IPS-20b (cell line): ENCODE results near the gene ARID1B.

ENCODE experiments used
- H3K27ac ChIP-seq: one replicate; pipeline ENCODE4 v1.5.1; 2013; ENCODE audit warnings: low read length
- H3K27me3 ChIP-seq: 2 replicates; pipeline ENCODE4 v1.6.1; 2013; ENCODE audit warnings: mild to moderate bottlenecking, low read length, inconsistent platforms; ENCODE audit not compliant: insufficient read depth
- H3K36me3 ChIP-seq: 2 replicates; pipeline ENCODE4 v1.6.1; 2013; ENCODE audit warnings: low read depth, mild to moderate bottlenecking, inconsistent platforms, low read length, moderate library complexity; ENCODE audit not compliant: insufficient read depth
- H3K4me1 ChIP-seq: 2 replicates; pipeline ENCODE4 v1.6.1; 2013; ENCODE audit warnings: mild to moderate bottlenecking, control low read depth, inconsistent platforms, low read length, moderate library complexity; ENCODE audit not compliant: insufficient read depth
- H3K4me3 ChIP-seq: 2 replicates; pipeline ENCODE4 v1.5.1; 2013; ENCODE audit warnings: mild to moderate bottlenecking, low read length, inconsistent platforms
- H3K9ac ChIP-seq: 2 replicates; pipeline ENCODE4 v1.6.1; 2013; ENCODE audit warnings: low read depth, mild to moderate bottlenecking, inconsistent platforms, low read length, moderate library complexity
- H3K9me3 ChIP-seq: 2 replicates; pipeline ENCODE4 v1.6.1; 2013; ENCODE audit warnings: mild to moderate bottlenecking, low read depth, low read length, inconsistent platforms; ENCODE audit not compliant: insufficient read depth

ARID1B gene

GRCh38 chr6:156950084-156950483, 172.9 kb downstream of the ARID1B start:
- Histone ChIP-seq H3K4me1 (peaks cover 37% of the 10 kb centered on the region), H3K4me3 (no peak overlapping the region), H3K27me3 (no peaks in the 10 kb centered on the region), H3K9ac (no peak overlapping the region), H3K9me3 (no peaks in the 10 kb centered on the region), H3K27ac (no peak overlapping the region), H3K36me3 (no peaks in the 10 kb centered on the region)

GRCh38 chr6:156950531-156950930, 173.4 kb downstream of the ARID1B start:
- Histone ChIP-seq H3K27me3 (no peaks in the 10 kb centered on the region), H3K4me1 (peaks cover 33% of the 10 kb centered on the region), H3K36me3 (0 out of 2 replicates have a peak, but pooled peaks cover 4% of the 10 kb centered on the region), H3K9me3 (no peaks in the 10 kb centered on the region), H3K4me3 (no peak overlapping the region), H3K27ac (no peak overlapping the region), H3K9ac (no peak overlapping the region)

GRCh38 chr6:156952401-156952800, 175.2 kb downstream of the ARID1B start:
- 0 out of 2 replicates have a peak, but pooled peaks cover 8% of the 10 kb centered on the region for H3K36me3 ChIP-seq
- H3K9me3 ChIP-seq, result no peaks in the 10 kb centered on the region
- H3K27ac ChIP-seq, result no peak overlapping the region
- no peak overlapping the region for H3K9ac ChIP-seq
- no peaks in the 10 kb centered on the region for H3K27me3 ChIP-seq
- peaks cover 27% of the 10 kb centered on the region for H3K4me1 ChIP-seq
- no peak overlapping the region for H3K4me3 ChIP-seq

GRCh38 chr6:156953127-156953478, 175.9 kb downstream of the ARID1B start:
- Histone ChIP-seq H3K9ac (no peak overlapping the region), H3K27me3 (no peaks in the 10 kb centered on the region), H3K4me3 (no peak overlapping the region), H3K4me1 (peaks cover 27% of the 10 kb centered on the region), H3K36me3 (0 out of 2 replicates have a peak, but pooled peaks cover 8% of the 10 kb centered on the region), H3K27ac (peak overlapping the region; percentile 39), H3K9me3 (no peaks in the 10 kb centered on the region)

- Histone ChIP-seq H3K9me3 (no peaks in the 10 kb centered on the region), H3K4me1 (peaks cover 27% of the 10 kb centered on the region), H3K9ac (no peak overlapping the region), H3K4me3 (no peak overlapping the region), H3K36me3 (0 out of 2 replicates have a peak, but pooled peaks cover 8% of the 10 kb centered on the region), H3K27ac (peak overlapping the region; percentile 39), H3K27me3 (no peaks in the 10 kb centered on the region)
These were observed 176.4 kb downstream of the ARID1B start for GRCh38 chr6:156953479-156954146.

GRCh38 chr6:156954191-156954590, 177.0 kb downstream of the ARID1B start:
- no peaks in the 10 kb centered on the region for H3K9me3 ChIP-seq
- H3K4me3 ChIP-seq, result no peak overlapping the region
- H3K36me3 ChIP-seq, result 0 out of 2 replicates have a peak, but pooled peaks cover 8% of the 10 kb centered on the region
- H3K27ac ChIP-seq, result no peak overlapping the region
- H3K27me3 ChIP-seq, result no peaks in the 10 kb centered on the region
- peaks cover 24% of the 10 kb centered on the region for H3K4me1 ChIP-seq
- no peak overlapping the region for H3K9ac ChIP-seq

GRCh38 chr6:156954816-156955215, 177.6 kb downstream of the ARID1B start:
- Histone ChIP-seq H3K36me3 (0 out of 2 replicates have a peak, but pooled peaks cover 8% of the 10 kb centered on the region), H3K27ac (no peak overlapping the region), H3K27me3 (no peaks in the 10 kb centered on the region), H3K4me3 (no peak overlapping the region), H3K9ac (no peak overlapping the region), H3K9me3 (no peaks in the 10 kb centered on the region), H3K4me1 (peaks cover 21% of the 10 kb centered on the region)

GRCh38 chr6:156955494-156956183, 178.5 kb downstream of the ARID1B start:
- no peak overlapping the region for H3K9ac ChIP-seq
- H3K9me3 ChIP-seq, result no peaks in the 10 kb centered on the region
- H3K27ac ChIP-seq, result no peak overlapping the region
- no peaks in the 10 kb centered on the region for H3K27me3 ChIP-seq
- 0 out of 2 replicates have a peak, but pooled peaks cover 8% of the 10 kb centered on the region for H3K36me3 ChIP-seq
- H3K4me3 ChIP-seq, result no peak overlapping the region
- H3K4me1 ChIP-seq, result peaks cover 21% of the 10 kb centered on the region

- Histone ChIP-seq H3K27me3 (no peaks in the 10 kb centered on the region), H3K9me3 (no peaks in the 10 kb centered on the region), H3K36me3 (0 out of 2 replicates have a peak, but pooled peaks cover 8% of the 10 kb centered on the region), H3K27ac (no peak overlapping the region), H3K9ac (no peak overlapping the region), H3K4me3 (no peak overlapping the region), H3K4me1 (peaks cover 21% of the 10 kb centered on the region)
These were observed 179.1 kb downstream of the ARID1B start for GRCh38 chr6:156956286-156956685.

GRCh38 chr6:156957931-156958547, 180.9 kb downstream of the ARID1B start:
- Histone ChIP-seq H3K4me1 (peaks cover 10% of the 10 kb centered on the region), H3K27ac (no peak overlapping the region), H3K36me3 (0 out of 2 replicates have a peak, but pooled peaks cover 8% of the 10 kb centered on the region), H3K9me3 (no peaks in the 10 kb centered on the region), H3K9ac (no peak overlapping the region), H3K27me3 (no peaks in the 10 kb centered on the region), H3K4me3 (no peak overlapping the region)

GRCh38 chr6:156960525-156960924, 183.3 kb downstream of the ARID1B start:
- no peaks in the 10 kb centered on the region for H3K27me3 ChIP-seq
- H3K9ac ChIP-seq, result no peak overlapping the region
- H3K9me3 ChIP-seq, result no peaks in the 10 kb centered on the region
- peaks cover 21% of the 10 kb centered on the region for H3K4me1 ChIP-seq
- 0 out of 2 replicates have a peak, but pooled peaks cover 4% of the 10 kb centered on the region for H3K36me3 ChIP-seq
- no peak overlapping the region for H3K4me3 ChIP-seq
- no peak overlapping the region for H3K27ac ChIP-seq
